ENCODE data around the gene PIP5KL1.
A peak's percentile ranks its signal among the peaks of the same experiment; 100 is the strongest.

The PIP5KL1 gene

GRCh38 chr9:127946728-127947127 lies 16.2 kb upstream of the PIP5KL1 start:
- DNase-seq: no peak

GRCh38 chr9:127945942-127946341 lies 15.4 kb upstream of the PIP5KL1 start:
- no peak for DNase-seq

- DNase-seq: no peak
Measured at GRCh38 chr9:127945338-127945737, 14.8 kb upstream of the PIP5KL1 start.

GRCh38 chr9:127944586-127945218 lies 14.1 kb upstream of the PIP5KL1 start:
- DNase-seq: no peak

- peak; percentile 58 for DNase-seq
Measured at GRCh38 chr9:127943731-127944144, 13.2 kb upstream of the PIP5KL1 start.

- no peak for DNase-seq
Measured at GRCh38 chr9:127943011-127943662, 12.6 kb upstream of the PIP5KL1 start.

- DNase-seq: no peak
Measured at GRCh38 chr9:127942216-127943010, 11.8 kb upstream of the PIP5KL1 start.

- DNase-seq: no peak
Measured at GRCh38 chr9:127941961-127942215, 11.3 kb upstream of the PIP5KL1 start.

- DNase-seq: no peak
Measured at GRCh38 chr9:127941062-127941960, 10.7 kb upstream of the PIP5KL1 start.

- no peak for DNase-seq
Measured at GRCh38 chr9:127940593-127940992, 10.0 kb upstream of the PIP5KL1 start.

GRCh38 chr9:127938298-127938690 lies 7.7 kb upstream of the PIP5KL1 start:
- DNase-seq: no peak

- peak; percentile 70 for DNase-seq
Measured at GRCh38 chr9:127937388-127938297, 7.1 kb upstream of the PIP5KL1 start, which contains the start of gene DPM2. TSS of gene DPM2 (minus strand) at chr9:127937854. CDS start at chr9:127937820, 34 bp downstream.

GRCh38 chr9:127937056-127937387 lies 6.4 kb upstream of the PIP5KL1 start:
- DNase-seq: no peak

- DNase-seq: no peak
Measured at GRCh38 chr9:127936347-127936852, 5.8 kb upstream of the PIP5KL1 start.

- DNase-seq: no peak
Measured at GRCh38 chr9:127935765-127936221, 5.2 kb upstream of the PIP5KL1 start.

- no peak for DNase-seq
Measured at GRCh38 chr9:127934986-127935385, 4.4 kb upstream of the PIP5KL1 start.

- DNase-seq: no peak
Measured at GRCh38 chr9:127934248-127934647, 3.7 kb upstream of the PIP5KL1 start.

- DNase-seq: no peak
Measured at GRCh38 chr9:127931092-127931881, 710 bp upstream of the PIP5KL1 start.

- no peak for DNase-seq
Measured at GRCh38 chr9:127929625-127929979, 975 bp downstream of the PIP5KL1 start.

- DNase-seq: no peak
Measured at GRCh38 chr9:127928676-127929624, 1.6 kb downstream of the PIP5KL1 start.

Measured in NCI-H1048 (cell line).